IPS-18c (cell line): Measurements from ENCODE around the gene DHX38.

Experiments
- H3K4me3 ChIP-seq: 2 replicates; pipeline ENCODE4 v1.7.0; 2013; ENCODE audit warnings: low read depth, mild to moderate bottlenecking, low read length, moderate library complexity; ENCODE audit not compliant: insufficient read depth
- H3K9me3 ChIP-seq: one replicate; pipeline ENCODE4 v1.6.1; 2013; ENCODE audit warnings: mild to moderate bottlenecking, low read length, moderate library complexity; ENCODE audit not compliant: control insufficient read depth, insufficient read depth

Gene DHX38

DNA sequence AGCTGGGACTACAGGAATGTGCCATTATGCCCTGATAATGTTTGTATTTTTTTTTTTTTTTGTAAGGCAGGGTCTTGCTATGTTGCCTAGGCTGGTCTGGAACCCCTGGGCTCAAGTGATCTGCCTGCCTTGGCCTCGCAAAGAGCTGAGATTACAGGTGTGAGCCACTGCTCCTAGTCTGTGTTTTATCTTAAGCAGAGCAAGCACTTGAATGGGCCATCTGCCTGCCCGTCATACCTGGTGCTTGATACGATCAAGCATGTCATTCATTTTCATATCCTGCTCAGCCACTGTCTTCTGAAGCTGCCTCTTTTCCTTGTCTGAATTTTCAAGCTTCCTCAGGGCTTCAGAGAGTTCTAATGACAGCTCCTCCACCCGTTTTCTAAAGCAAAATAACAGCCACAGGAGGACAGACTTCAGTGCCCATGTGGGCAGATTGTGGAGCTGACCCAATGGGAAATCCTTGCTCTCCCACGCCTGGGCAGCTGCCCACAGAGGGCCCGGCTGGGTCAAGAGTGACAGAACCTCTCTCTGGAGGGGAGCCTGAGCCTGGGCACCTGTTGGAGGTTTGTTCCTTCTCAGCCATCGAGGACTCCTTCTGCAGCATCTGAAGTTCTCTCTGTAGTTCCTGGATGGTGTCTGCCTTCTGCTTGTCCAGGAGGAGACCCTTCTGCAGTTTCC, 36.5 kb downstream of the DHX38 start:
- no peaks in the 10 kb centered on the region for H3K9me3 ChIP-seq
- no peak overlapping the region for H3K4me3 ChIP-seq

DNA sequence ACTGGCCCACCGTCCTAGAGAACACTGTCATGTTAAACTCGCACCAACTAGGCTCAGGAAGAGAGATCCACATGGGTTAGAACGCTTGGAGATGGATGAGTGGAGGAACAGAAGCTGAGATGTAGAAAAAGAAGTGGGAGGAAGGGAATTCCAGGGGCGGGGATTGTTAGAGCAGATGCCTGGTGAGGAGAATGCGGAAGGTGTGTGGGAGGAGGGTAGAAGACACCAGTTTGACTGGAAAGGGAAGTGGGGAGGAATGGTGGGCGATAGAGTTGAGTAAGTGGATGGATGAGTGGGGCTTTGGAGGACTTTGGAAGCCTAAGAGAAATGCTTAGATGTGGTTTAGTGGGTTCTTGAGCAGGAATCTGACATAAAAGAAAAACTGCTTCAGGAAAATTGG, 37.4 kb downstream of the DHX38 start:
- H3K9me3 ChIP-seq = no peaks in the 10 kb centered on the region
- H3K4me3 ChIP-seq = no peak overlapping the region

GRCh38 chr16:72132726-72133125, 39.1 kb downstream of the DHX38 start:
- no peak overlapping the region for H3K4me3 ChIP-seq
- H3K9me3 ChIP-seq = no peaks in the 10 kb centered on the region

GRCh38 chr16:72134507-72134906, 40.9 kb downstream of the DHX38 start:
- H3K4me3 ChIP-seq = no peak overlapping the region
- no peaks in the 10 kb centered on the region for H3K9me3 ChIP-seq

- no peak overlapping the region for H3K4me3 ChIP-seq
- H3K9me3 ChIP-seq = no peaks in the 10 kb centered on the region
These were observed 43.9 kb downstream of the DHX38 start for GRCh38 chr16:72137380-72138063.

- Histone ChIP-seq H3K4me3 (no peak overlapping the region), H3K9me3 (no peaks in the 10 kb centered on the region)
These were observed 44.5 kb downstream of the DHX38 start for GRCh38 chr16:72138064-72138572.

- Histone ChIP-seq H3K9me3 (no peaks in the 10 kb centered on the region), H3K4me3 (no peak overlapping the region)
These were observed 46.3 kb downstream of the DHX38 start for GRCh38 chr16:72139908-72140307.

GRCh38 chr16:72142476-72142875, 48.8 kb downstream of the DHX38 start:
- no peak overlapping the region for H3K4me3 ChIP-seq
- no peaks in the 10 kb centered on the region for H3K9me3 ChIP-seq

DNA sequence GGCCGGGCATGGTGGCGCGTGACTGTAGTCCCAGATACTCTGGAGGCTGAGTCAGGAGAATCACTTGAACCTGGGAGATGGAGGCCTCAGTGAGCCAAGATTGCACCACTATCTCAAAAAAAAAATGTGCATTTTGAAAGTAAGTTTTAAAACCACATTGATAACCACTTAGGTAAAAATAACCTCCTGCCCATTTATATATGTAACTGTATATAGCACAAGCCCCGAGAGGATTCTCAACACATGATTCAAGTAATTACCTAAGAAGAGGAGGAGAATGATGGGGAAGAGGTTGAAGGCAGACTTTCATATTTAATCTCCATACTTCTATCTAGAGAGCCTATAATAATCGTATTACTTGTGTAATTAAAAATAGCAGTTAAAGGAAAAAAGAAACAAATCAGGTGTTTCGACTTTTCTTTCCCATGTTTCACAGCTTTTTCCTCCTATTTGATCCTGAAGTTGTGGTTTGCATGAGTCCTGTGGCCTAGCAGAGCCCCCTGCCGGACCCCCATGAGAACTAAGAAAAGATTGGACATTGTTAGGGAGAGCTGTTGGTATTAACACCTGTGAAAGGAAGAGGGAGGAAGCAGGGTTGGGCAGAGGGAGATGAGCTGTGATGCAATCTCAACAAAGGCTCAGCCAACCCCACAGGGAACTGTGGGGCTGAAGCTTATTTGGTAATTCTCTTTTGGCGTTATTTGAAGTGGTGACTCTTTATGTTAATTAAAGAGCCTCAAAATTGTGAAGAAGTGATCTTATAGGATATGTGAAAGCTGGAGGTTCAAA, 56.2 kb downstream of the DHX38 start:
- Histone ChIP-seq H3K9me3 (no peaks in the 10 kb centered on the region), H3K4me3 (no peak overlapping the region)

DNA sequence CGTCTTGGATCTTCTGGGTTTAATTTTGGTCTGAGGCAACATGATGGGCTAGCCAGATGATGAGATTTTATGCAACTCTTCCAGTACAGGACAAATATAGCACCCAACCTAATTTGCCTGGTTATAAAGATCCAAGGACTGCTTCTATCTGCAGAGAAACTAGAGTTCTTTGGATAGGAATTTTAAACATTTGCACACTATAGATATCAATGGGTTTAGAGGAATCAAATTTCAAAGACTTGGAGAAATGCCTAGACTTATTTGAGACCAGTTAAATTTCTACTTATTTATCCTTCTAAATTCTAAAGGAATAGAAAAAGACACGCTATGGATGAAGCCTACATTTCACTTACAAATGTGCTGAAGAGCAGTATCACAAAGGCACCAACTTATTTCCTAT, 65.7 kb downstream of the DHX38 start:
- Histone ChIP-seq H3K4me3 (no peak overlapping the region), H3K9me3 (no peaks in the 10 kb centered on the region)

DNA sequence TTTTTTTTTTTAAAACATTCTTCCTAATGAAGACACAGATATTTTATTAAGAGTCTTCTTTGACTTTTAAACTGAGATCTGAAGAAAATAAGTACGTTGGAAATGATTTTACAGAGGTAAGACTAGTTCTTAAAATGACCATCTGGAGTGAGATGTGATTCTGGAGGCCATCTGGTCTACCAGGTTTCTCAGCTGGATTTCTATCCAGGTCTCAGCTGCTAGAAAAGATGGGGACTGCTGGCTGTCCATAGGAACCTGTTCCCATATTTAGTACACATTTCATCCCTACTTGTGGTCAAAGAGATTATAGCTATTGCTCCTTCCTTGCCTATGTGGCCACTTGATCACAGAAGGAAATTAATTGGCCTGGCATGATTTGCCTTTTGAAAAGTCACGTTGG, 66.2 kb downstream of the DHX38 start:
- Histone ChIP-seq H3K9me3 (no peaks in the 10 kb centered on the region), H3K4me3 (no peak overlapping the region)

DNA sequence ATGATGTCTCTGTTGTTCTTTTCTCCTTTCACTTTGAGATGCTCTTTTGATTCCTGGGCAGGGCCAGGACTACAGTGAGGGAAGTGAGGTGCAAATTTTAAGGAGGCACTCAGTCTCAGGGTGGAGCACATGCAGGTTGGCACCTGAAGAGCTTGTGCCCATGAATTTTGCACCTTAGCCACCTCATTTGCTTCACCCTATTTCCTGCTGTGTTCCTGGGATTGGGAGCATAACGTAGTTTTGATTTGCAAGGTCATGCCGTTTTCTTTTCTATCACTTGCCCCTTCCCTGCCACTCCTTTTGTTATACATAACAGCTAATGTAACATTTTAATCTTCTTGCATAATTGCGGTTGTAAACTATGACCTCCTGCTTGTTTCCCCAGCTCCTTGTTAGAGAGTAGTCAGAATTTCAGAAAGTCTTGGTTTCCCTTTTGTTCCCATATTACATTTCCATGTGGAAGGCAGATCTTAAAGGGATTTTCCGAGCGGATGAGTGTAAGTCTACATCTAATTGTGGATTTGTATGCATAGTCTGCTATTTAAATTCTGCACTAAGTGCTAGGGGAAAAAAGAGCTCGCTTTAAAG, 68.6 kb downstream of the DHX38 start:
- Histone ChIP-seq H3K9me3 (no peaks in the 10 kb centered on the region), H3K4me3 (no peak overlapping the region)
